Smooth muscle cell (in vitro differentiated cells): ENCODE data around the gene ABRAXAS1. TPM values are rescaled to one million over a fixed set of nuclear protein-coding genes. Genes with fewer than 3 reads are reported as not detected.

ENCODE experiments used
- DNase-seq: peaks from one replicate; lab custom pipeline; 2025; ENCODE audit not compliant: unreplicated experiment; lab: John Stamatoyannopoulos, UW
- H2AFZ ChIP-seq: fragments of 200-600 bp; sonication (generic); 2 replicates; pipeline ENCODE4 v1.6.0; 2016; ENCODE audit warnings: antibody characterized with exemption, low read depth, mild to moderate bottlenecking
- H3F3A ChIP-seq: fragments of 200-600 bp; sonication (generic); 2 replicates; pipeline ENCODE4 v1.6.0; 2017; ENCODE audit warnings: antibody characterized with exemption, low read depth
- H3K27ac ChIP-seq: fragments of 200-600 bp; sonication (generic); 2 replicates; pipeline ENCODE4 v1.5.1; 2016; ENCODE audit warnings: low read depth, mild to moderate bottlenecking
- H3K27me3 ChIP-seq: fragments of 200-600 bp; sonication (generic); 2 replicates; pipeline ENCODE4 v1.6.1; 2016; ENCODE audit warnings: low read depth, mild to moderate bottlenecking
- H3K36me3 ChIP-seq: fragments of 200-600 bp; sonication (generic); 2 replicates; pipeline ENCODE4 v1.5.1; 2016; ENCODE audit warnings: low read depth
- H3K4me1 ChIP-seq: fragments of 200-600 bp; sonication (generic); 2 replicates; pipeline ENCODE4 v1.5.1; 2016; ENCODE audit warnings: low read depth
- H3K4me2 ChIP-seq: fragments of 200-600 bp; sonication (generic); 2 replicates; pipeline ENCODE4 v1.6.0; 2016; ENCODE audit warnings: mild to moderate bottlenecking
- H3K4me3 ChIP-seq: fragments of 200-600 bp; sonication (generic); 2 replicates; pipeline ENCODE4 v1.5.1; 2016; ENCODE audit warnings: mild to moderate bottlenecking
- H3K79me2 ChIP-seq: fragments of 200-600 bp; sonication (generic); 2 replicates; pipeline ENCODE4 v1.6.0; 2016; ENCODE audit warnings: low read depth, mild to moderate bottlenecking
- H3K9ac ChIP-seq: fragments of 200-600 bp; sonication (generic); 2 replicates; pipeline ENCODE4 v1.6.0; 2016; ENCODE audit warnings: low read depth
- H3K9me3 ChIP-seq: fragments of 200-600 bp; sonication (generic); replicated peaks from 2 replicates; pipeline ENCODE4 v1.5.1; 2016; ENCODE audit warnings: low read depth
- H4K20me1 ChIP-seq: fragments of 200-600 bp; sonication (generic); 2 replicates; pipeline ENCODE4 v1.6.0; 2016; ENCODE audit warnings: low read depth
- WGBS: methylation state at CpG from one replicate; pipeline ENCODE4 v1.1.7; 2016; ENCODE audit warnings: low lambda C conversion rate; 5-methylcytosine and 5-hydroxymethylcytosine counted together
- polyA plus RNA-seq: library from polyadenylated mRNA; unstranded; fragments of >200 nt; fragmentation: Nextera tagmentation; extraction: Ambion mirVana; gene quantifications from 2 replicates; pipeline ENCODE4 v1.2.1, GENCODE V29; 2016
- total RNA-seq: library from RNA; depleted of rRNA; stranded (reverse); fragments of >200 nt; gene quantifications from 2 replicates; pipeline ENCODE4 v1.2.3, GENCODE V29; 2014
- TF ChIP-seq, protein P1 (sequence below): fragments of 200-600 bp; sonication (generic); IDR thresholded peaks from 2 replicates; pipeline ENCODE4 v1.5.1; 2017; ENCODE audit warnings: borderline replicate concordance, mild to moderate bottlenecking, antibody characterized with exemption; ENCODE audit not compliant: insufficient read depth, poor library complexity, severe bottlenecking

Gene ABRAXAS1
- total and polyA plus RNA-seq, 2 experiments from 2014 or later = 2.5 to 10.1 TPM

DNA sequence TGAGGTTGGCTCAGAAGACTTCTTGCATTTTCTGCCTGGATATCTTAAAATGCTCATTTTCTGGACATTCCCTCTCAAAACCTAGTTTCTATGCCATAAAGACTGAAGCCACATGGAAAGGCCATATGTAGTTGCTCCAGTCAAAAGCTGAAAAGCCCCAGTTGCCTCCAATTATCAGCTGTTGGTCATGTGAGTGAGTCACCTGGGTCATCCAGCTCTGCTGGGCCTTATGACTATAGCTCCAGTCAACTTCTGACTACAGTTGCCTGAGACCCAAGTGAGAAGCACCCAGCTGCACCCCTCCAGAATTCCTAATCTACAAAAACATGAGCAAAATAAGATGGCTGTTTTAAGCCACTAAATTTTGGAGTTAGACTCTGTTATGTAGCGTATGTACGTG is 71.2 kb downstream of the ABRAXAS1 start:
- H4K20me1 ChIP-seq = no peaks in the 10 kb centered on the region
- TF ChIP-seq, protein P1, sequence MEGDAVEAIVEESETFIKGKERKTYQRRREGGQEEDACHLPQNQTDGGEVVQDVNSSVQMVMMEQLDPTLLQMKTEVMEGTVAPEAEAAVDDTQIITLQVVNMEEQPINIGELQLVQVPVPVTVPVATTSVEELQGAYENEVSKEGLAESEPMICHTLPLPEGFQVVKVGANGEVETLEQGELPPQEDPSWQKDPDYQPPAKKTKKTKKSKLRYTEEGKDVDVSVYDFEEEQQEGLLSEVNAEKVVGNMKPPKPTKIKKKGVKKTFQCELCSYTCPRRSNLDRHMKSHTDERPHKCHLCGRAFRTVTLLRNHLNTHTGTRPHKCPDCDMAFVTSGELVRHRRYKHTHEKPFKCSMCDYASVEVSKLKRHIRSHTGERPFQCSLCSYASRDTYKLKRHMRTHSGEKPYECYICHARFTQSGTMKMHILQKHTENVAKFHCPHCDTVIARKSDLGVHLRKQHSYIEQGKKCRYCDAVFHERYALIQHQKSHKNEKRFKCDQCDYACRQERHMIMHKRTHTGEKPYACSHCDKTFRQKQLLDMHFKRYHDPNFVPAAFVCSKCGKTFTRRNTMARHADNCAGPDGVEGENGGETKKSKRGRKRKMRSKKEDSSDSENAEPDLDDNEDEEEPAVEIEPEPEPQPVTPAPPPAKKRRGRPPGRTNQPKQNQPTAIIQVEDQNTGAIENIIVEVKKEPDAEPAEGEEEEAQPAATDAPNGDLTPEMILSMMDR = no peak
- H3K4me3 ChIP-seq = no peak overlapping the region
- no peak overlapping the region for H2AFZ ChIP-seq
- H3F3A ChIP-seq = no peaks in the 10 kb centered on the region
- DNase-seq = no peak
- no peaks in the 10 kb centered on the region for H3K9me3 ChIP-seq
- H3K4me1 ChIP-seq = no peaks in the 10 kb centered on the region
- no peak overlapping the region for H3K4me2 ChIP-seq
- H3K36me3 ChIP-seq = no peaks in the 10 kb centered on the region
- H3K27me3 ChIP-seq = no peaks in the 10 kb centered on the region
- WGBS = 98% methylated on average over 2 of the region's 2 CpGs
- H3K9ac ChIP-seq = no peak overlapping the region
- no peak overlapping the region for H3K27ac ChIP-seq
- no peaks in the 10 kb centered on the region for H3K79me2 ChIP-seq

Other genes with a start within 250 kb of the ABRAXAS1 start
- gene COQ2, start 200.3 kb downstream of the ABRAXAS1 start, total RNA-seq = 5.7 and 7.3 TPM in 2 replicates
- 8.1 and 11.5 TPM in 2 replicates for gene COQ2, start 200.3 kb downstream of the ABRAXAS1 start, polyA plus RNA-seq
- 0.22 and 1.3 TPM in 2 replicates for gene HPSE, start 150.3 kb downstream of the ABRAXAS1 start, total RNA-seq
- 0.50 TPM in 1 of 2 replicates, not detected in the other for gene HPSE, start 150.3 kb downstream of the ABRAXAS1 start, polyA plus RNA-seq
- 5.7 and 10.2 TPM in 2 replicates for gene HELQ, start 29.3 kb downstream of the ABRAXAS1 start, total RNA-seq
- 6.1 and 6.7 TPM in 2 replicates for gene HELQ, start 29.3 kb downstream of the ABRAXAS1 start, polyA plus RNA-seq
- 24.2 and 39.6 TPM in 2 replicates for gene MRPS18C, start 29.0 kb downstream of the ABRAXAS1 start, total RNA-seq
- gene MRPS18C, start 29.0 kb downstream of the ABRAXAS1 start, polyA plus RNA-seq = 121 and 128 TPM in 2 replicates
- gene GPAT3, start 51.0 kb upstream of the ABRAXAS1 start, total RNA-seq = 0.27 and 0.31 TPM in 2 replicates
- gene GPAT3, start 51.0 kb upstream of the ABRAXAS1 start, polyA plus RNA-seq = 0.67 and 1.1 TPM in 2 replicates